ENCODE measurements around the gene AFF2.

DNA sequence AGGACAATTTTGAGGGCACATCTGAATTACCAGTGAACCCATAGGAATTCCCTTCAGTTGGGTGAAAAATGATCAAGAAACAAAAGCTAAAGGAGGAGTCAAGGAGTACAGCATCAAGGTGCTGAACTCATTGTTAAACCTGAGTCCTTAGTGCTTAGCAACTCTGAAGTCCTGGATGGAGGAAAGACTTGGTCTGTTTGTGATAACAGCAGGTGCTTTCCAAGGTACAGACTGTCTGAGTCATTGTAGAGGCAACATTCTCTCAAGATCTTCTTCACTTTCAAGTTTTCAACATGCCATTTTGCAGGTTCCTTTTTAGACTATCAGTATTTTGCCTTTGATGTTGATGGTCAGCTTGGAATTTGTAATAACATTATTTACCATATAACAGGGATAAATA is 293.9 kb downstream of the AFF2 start:
- no peak for TF ChIP-seq CTCF (IDR thresholded peaks at IDR 0.05)
- TF ChIP-seq POLR2A (IDR thresholded peaks at IDR 0.05) = no peak

Data from esophagus squamous epithelium (tissue), 4 donors.